Activated T-helper 2 cell treated with anti-CD3 and anti-CD28 coated beads, Interferon-gamma antibody, Interleukin-2, Interleukin-4, amounts not matched to agents 10 μg/mL and 5 μg/mL and 100 μg/mL, durations not matched to agents 14 hours and 24 hours and 36 hours (primary cell): ENCODE data around the gene CD8B2. TPM values are rescaled to one million over a fixed set of nuclear protein-coding genes. Genes with fewer than 3 reads are reported as not detected.

Experiments used
- DNase-seq: peaks from one replicate; pipeline ENCODE4 v3.0.0; 2021; ENCODE audit warnings: low spot score
- H3K27ac Mint-ChIP-seq: one replicate; pipeline ENCODE4 v1.8.0; 2021; ENCODE audit warnings: mixed read lengths
- H3K27me3 Mint-ChIP-seq: one replicate; pipeline ENCODE4 v1.8.0; 2021; ENCODE audit warnings: low read depth, mixed read lengths
- H3K36me3 Mint-ChIP-seq: one replicate; pipeline ENCODE4 v1.8.0; 2021; ENCODE audit warnings: low read depth, mixed read lengths
- H3K4me1 Mint-ChIP-seq: one replicate; pipeline ENCODE4 v1.8.0; 2021; ENCODE audit warnings: low read depth, mixed read lengths
- H3K4me3 Mint-ChIP-seq: one replicate; pipeline ENCODE4 v1.8.0; 2021; ENCODE audit warnings: low read depth, mild to moderate bottlenecking, moderate library complexity, mixed read lengths
- H3K9me3 Mint-ChIP-seq: one replicate; pipeline ENCODE4 v1.8.0; 2021; ENCODE audit warnings: mixed read lengths
- intact Hi-C: fragments of 100-400 bp; cut with micrococcal nuclease; formaldehyde crosslinking; loops from one replicate; pipeline ENCODE4 v1.15.1; 2023
- total RNA-seq: library from RNA; stranded (reverse); gene quantifications from 2 replicates; pipeline ENCODE4 v1.2.3, GENCODE V29; 2022

The CD8B2 gene
- total RNA-seq, 1 donor from 2014 or later: not detected

GRCh38 chr2:106517329-106517728 lies 30.2 kb downstream of the CD8B2 start:
- H3K27ac Mint-ChIP-seq: no peak overlapping the region
- H3K4me1 Mint-ChIP-seq: no peaks in the 10 kb centered on the region
- DNase-seq: no peak
- no peak overlapping the region for H3K4me3 Mint-ChIP-seq
- H3K9me3 Mint-ChIP-seq: no peaks in the 10 kb centered on the region
- no peaks in the 10 kb centered on the region for H3K27me3 Mint-ChIP-seq
- intact Hi-C loops: no loop called here
- no peaks in the 10 kb centered on the region for H3K36me3 Mint-ChIP-seq

GRCh38 chr2:106519767-106520166 lies 32.6 kb downstream of the CD8B2 start:
- H3K36me3 Mint-ChIP-seq: no peaks in the 10 kb centered on the region
- no peak overlapping the region for H3K27ac Mint-ChIP-seq
- no peaks in the 10 kb centered on the region for H3K4me1 Mint-ChIP-seq
- DNase-seq: no peak
- H3K4me3 Mint-ChIP-seq: no peak overlapping the region
- H3K9me3 Mint-ChIP-seq: peaks cover 13% of the 10 kb centered on the region
- intact Hi-C loops: no loop called here
- H3K27me3 Mint-ChIP-seq: no peaks in the 10 kb centered on the region

DNA sequence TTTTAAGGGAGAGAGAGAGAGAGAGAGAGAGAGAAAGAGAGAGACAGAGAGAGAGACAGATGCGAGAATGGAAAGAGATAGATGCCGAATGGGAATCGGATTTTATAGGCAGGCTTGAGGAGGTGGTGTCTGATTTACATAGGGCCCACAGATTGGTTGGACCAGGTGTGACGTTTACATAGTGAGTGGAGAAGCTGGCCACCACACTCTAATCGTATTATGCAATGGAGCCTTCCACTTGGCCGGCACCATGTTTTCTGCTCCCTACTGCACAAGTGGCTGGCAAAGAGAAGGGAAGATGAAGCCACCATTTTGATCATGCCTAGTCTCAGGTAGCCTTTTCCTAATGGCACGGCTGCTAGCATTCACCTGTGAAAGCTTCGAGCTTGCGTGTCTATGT lies 33.9 kb downstream of the CD8B2 start:
- intact Hi-C loops: no loop called here
- Mint-ChIP-seq H3K9me3 (peaks cover 17% of the 10 kb centered on the region), H3K27ac (no peak overlapping the region), H3K4me1 (no peaks in the 10 kb centered on the region), H3K36me3 (no peaks in the 10 kb centered on the region), H3K4me3 (no peak overlapping the region), H3K27me3 (no peaks in the 10 kb centered on the region)
- DNase-seq: no peak

DNA sequence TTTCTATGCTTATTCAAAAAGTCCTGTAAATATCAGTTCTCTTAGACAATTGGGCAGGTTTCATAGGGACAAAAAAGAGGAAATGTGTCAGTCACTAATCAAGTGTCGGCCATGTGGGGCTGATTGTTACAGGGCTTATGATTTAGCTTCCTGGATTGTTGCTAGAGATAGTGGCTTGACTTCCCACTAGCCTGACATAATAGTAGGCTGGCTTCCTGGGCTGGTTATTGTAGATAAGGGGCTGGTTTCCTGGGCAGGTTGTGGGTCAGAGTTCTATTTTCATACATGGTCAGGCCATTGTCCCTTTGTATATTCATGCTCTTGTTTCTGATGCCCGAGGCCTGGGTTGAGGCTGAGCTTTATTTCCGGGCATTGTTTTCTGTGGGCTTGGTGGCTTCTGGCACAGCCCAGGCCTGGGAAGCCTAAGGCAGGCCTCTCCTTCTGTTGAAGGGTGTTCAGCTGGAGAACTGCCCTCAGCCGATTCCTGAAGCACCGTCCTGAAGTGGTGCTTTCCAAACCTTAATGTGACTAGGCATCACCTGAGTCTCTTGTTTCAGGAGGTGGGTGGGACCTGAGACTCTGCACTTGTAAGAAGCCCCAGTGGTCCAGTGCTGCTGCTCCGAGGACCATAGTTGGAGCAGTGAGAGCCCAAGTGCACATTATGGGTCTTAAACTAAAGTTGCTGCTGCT lies 37.0 kb downstream of the CD8B2 start:
- no peak for DNase-seq
- H3K27me3 Mint-ChIP-seq: no peaks in the 10 kb centered on the region
- intact Hi-C loops: no loop called here
- no peak overlapping the region for H3K4me3 Mint-ChIP-seq
- no peaks in the 10 kb centered on the region for H3K4me1 Mint-ChIP-seq
- peaks cover 17% of the 10 kb centered on the region for H3K9me3 Mint-ChIP-seq
- no peaks in the 10 kb centered on the region for H3K36me3 Mint-ChIP-seq
- no peak overlapping the region for H3K27ac Mint-ChIP-seq

DNA sequence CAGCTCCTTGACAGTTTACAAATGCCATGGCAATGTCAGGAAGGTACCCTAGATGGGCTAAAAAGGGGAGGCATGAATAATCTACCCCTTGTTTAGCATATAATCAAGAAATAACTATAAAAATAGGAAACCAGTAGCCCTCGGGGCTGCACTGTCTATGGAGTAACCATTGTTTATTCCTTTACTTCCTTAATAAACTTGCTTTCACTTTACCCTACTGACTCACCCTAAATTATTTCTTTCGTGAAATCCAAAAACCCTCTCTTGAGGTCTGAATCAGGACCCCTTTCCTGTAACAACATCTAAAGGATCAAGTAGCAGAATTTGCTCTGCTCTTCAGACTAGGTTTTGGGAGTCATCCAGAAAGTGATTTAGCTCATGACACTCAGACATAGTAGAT lies 43.7 kb downstream of the CD8B2 start:
- no peaks in the 10 kb centered on the region for H3K4me1 Mint-ChIP-seq
- H3K27ac Mint-ChIP-seq: no peak overlapping the region
- no peaks in the 10 kb centered on the region for H3K9me3 Mint-ChIP-seq

GRCh38 chr2:106531676-106532214 lies 44.6 kb downstream of the CD8B2 start:
- no peak for DNase-seq
- intact Hi-C loops: no loop called here
- Mint-ChIP-seq H3K27me3 (peaks cover 3% of the 10 kb centered on the region), H3K4me1 (no peaks in the 10 kb centered on the region), H3K27ac (no peak overlapping the region), H3K36me3 (no peaks in the 10 kb centered on the region), H3K4me3 (no peak overlapping the region), H3K9me3 (no peaks in the 10 kb centered on the region)

More for the DNA sequence above, 43.7 kb downstream of the CD8B2 start:
- no peak overlapping the region for H3K4me3 Mint-ChIP-seq
- H3K27me3 Mint-ChIP-seq: peaks cover 3% of the 10 kb centered on the region
- intact Hi-C loops: no loop called here
- H3K36me3 Mint-ChIP-seq: no peaks in the 10 kb centered on the region
- no peak for DNase-seq

DNA sequence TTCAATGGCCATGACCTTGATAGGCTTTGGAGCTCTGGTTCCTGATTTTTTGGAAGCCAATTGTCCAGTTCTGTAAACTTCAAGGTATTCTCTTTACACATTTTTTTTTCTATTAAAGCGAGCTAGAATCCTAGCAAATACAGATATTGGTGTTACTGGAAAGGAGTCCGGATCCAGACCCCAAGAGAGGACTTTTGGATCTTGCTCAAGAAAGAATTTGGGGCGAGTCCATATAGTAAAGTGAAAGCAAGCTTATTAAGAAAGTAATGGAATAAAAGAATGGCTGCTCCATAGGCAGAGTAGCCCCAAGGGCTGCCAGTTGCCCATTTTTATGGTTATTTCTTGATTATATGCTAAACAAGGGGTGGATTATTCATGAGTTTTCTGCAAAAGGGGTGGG lies 45.1 kb downstream of the CD8B2 start:
- H3K27ac Mint-ChIP-seq: no peak overlapping the region
- intact Hi-C loops: no loop called here
- H3K4me1 Mint-ChIP-seq: no peaks in the 10 kb centered on the region
- no peak for DNase-seq
- H3K36me3 Mint-ChIP-seq: no peaks in the 10 kb centered on the region
- no peak overlapping the region for H3K4me3 Mint-ChIP-seq
- no peaks in the 10 kb centered on the region for H3K9me3 Mint-ChIP-seq
- H3K27me3 Mint-ChIP-seq: peaks cover 3% of the 10 kb centered on the region

DNA sequence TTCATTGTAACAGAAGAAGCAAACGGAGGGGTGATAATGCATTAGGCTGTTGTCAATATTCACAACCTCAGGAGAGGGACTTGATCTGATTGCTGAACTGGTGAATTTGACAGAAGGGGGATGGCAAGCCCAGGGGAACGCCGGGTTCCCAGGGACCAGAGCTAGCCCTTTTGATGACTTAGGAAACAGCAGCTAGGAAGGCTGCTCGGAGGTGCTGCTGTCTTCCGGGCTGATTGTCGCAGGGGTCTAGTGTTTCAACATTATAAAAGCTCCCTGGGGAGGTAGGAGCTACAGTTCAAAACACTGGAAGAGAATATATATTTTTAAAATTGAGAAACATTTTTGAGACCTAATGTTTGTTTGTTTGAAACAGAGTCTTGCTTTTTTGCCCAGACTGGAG lies 47.3 kb downstream of the CD8B2 start:
- no peak for DNase-seq
- no peak overlapping the region for H3K27ac Mint-ChIP-seq
- H3K4me3 Mint-ChIP-seq: no peak overlapping the region
- H3K9me3 Mint-ChIP-seq: no peaks in the 10 kb centered on the region
- H3K4me1 Mint-ChIP-seq: no peaks in the 10 kb centered on the region
- intact Hi-C loops: no loop called here
- peaks cover 3% of the 10 kb centered on the region for H3K27me3 Mint-ChIP-seq
- H3K36me3 Mint-ChIP-seq: no peaks in the 10 kb centered on the region

- H3K4me1 Mint-ChIP-seq: no peaks in the 10 kb centered on the region
- no peaks in the 10 kb centered on the region for H3K9me3 Mint-ChIP-seq
- H3K4me3 Mint-ChIP-seq: no peak overlapping the region
- no peak for DNase-seq
- H3K27me3 Mint-ChIP-seq: peaks cover 5% of the 10 kb centered on the region
- intact Hi-C loops: no loop called here
- H3K27ac Mint-ChIP-seq: no peak overlapping the region
- no peaks in the 10 kb centered on the region for H3K36me3 Mint-ChIP-seq
Observed at GRCh38 chr2:106536490-106536889, 49.3 kb downstream of the CD8B2 start.

DNA sequence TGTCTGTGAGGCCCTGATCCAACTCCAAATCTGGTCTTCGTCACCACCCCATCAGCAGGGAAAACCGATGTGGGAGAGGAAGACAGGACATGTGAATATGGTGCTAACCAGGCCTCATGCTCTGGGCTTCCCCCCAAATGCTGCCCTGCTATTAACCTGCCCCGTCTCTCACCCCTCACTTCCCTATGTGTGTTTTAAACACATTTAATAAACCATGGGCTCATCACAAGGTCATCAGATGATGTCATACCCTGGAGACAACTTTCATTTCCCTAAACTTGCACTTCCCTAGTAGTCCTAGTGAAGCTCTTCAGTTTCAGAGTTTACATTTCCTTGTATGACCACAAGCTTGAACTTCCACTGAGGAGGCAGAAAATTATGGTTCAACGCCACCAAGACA lies 49.9 kb downstream of the CD8B2 start:
- intact Hi-C loops: no loop called here
- H3K9me3 Mint-ChIP-seq: no peaks in the 10 kb centered on the region
- peaks cover 9% of the 10 kb centered on the region for H3K27me3 Mint-ChIP-seq
- no peaks in the 10 kb centered on the region for H3K36me3 Mint-ChIP-seq
- no peak overlapping the region for H3K27ac Mint-ChIP-seq
- no peak for DNase-seq
- H3K4me3 Mint-ChIP-seq: no peak overlapping the region
- H3K4me1 Mint-ChIP-seq: no peaks in the 10 kb centered on the region

GRCh38 chr2:106537791-106538191 lies 50.6 kb downstream of the CD8B2 start:
- Mint-ChIP-seq H3K9me3 (no peaks in the 10 kb centered on the region), H3K4me3 (no peak overlapping the region), H3K4me1 (peaks cover under 1% of the 10 kb centered on the region), H3K27me3 (peaks cover 11% of the 10 kb centered on the region), H3K36me3 (no peaks in the 10 kb centered on the region), H3K27ac (no peak overlapping the region)
- intact Hi-C loops: no loop called here
- no peak for DNase-seq

DNA sequence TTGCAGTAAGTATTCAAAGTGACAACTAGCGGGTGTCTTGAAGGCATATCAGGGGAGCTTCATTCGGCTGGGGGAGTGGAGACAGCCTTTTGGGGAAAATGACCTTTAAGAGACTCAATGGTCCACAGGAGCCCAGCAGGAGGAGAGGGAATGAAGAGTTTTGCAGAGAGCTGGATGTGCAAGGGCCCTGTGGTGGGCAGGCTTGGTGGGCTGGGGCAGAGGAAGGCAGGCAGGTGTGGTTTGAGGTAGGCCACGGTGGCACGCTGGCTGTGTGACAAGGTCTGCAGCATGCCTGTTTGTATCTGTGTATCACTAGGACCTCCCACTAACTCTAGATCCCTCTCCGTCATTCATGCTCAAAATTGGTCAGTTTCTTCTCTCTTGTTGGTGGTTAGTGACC lies 53.7 kb downstream of the CD8B2 start:
- intact Hi-C loops: no loop called here
- DNase-seq: no peak
- Mint-ChIP-seq H3K4me1 (peaks cover 1% of the 10 kb centered on the region), H3K27me3 (peaks cover 14% of the 10 kb centered on the region), H3K4me3 (no peak overlapping the region), H3K36me3 (no peaks in the 10 kb centered on the region), H3K27ac (no peak overlapping the region), H3K9me3 (no peaks in the 10 kb centered on the region)

GRCh38 chr2:106541333-106541732 lies 54.2 kb downstream of the CD8B2 start:
- Mint-ChIP-seq H3K4me1 (peaks cover 1% of the 10 kb centered on the region), H3K27me3 (peaks cover 15% of the 10 kb centered on the region), H3K27ac (no peak overlapping the region), H3K9me3 (no peaks in the 10 kb centered on the region), H3K36me3 (no peaks in the 10 kb centered on the region), H3K4me3 (no peak overlapping the region)
- intact Hi-C loops: no loop called here
- DNase-seq: no peak
